Thyroid gland (tissue), 4 donors: ENCODE measurements around the gene METAP2.

Experiments used
- POLR2A ChIP-seq, 2 donors: fragments of 450-650 bp; IDR thresholded peaks; one replicate each; pipeline ENCODE4 v1.6.1; 2017; ENCODE audit warnings: antibody characterized with exemption in 2 of 2, mild to moderate bottlenecking in 2 of 2, moderate library complexity in 1 of 2
- TF ChIP-seq, protein P1 (sequence below), 6 experiments: fragments of 200-600 bp in 3 of 6; fragments of 450-650 bp in 3 of 6; sonication (generic) in 3 of 6; IDR thresholded peaks; one replicate each; pipeline ENCODE4 v1.5.1; 2016 to 2019; ENCODE audit warnings: antibody characterized with exemption in 6 of 6, mild to moderate bottlenecking in 2 of 6, inconsistent platforms in 1 of 6, moderate library complexity in 1 of 6

DNA sequence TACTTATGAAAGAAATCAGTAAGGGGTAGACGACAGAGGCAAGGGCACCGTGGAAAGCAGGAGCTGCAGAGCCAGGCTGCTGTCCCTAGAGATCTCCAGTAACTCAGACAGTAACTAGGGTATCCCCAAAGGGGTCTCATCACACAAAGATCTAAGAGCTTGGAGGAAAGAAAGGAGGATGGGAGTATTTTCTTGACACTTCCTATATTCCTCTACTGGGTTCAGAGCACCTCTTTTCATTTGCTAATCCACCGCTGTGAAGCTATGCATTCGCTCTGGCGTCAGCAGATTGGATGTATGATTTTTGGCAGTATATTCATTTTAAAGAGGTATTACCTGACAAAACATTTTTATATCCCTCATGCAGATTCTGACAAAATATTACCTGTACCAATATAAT, 64.7 kb downstream of the METAP2 start:
- TF ChIP-seq, protein P1, sequence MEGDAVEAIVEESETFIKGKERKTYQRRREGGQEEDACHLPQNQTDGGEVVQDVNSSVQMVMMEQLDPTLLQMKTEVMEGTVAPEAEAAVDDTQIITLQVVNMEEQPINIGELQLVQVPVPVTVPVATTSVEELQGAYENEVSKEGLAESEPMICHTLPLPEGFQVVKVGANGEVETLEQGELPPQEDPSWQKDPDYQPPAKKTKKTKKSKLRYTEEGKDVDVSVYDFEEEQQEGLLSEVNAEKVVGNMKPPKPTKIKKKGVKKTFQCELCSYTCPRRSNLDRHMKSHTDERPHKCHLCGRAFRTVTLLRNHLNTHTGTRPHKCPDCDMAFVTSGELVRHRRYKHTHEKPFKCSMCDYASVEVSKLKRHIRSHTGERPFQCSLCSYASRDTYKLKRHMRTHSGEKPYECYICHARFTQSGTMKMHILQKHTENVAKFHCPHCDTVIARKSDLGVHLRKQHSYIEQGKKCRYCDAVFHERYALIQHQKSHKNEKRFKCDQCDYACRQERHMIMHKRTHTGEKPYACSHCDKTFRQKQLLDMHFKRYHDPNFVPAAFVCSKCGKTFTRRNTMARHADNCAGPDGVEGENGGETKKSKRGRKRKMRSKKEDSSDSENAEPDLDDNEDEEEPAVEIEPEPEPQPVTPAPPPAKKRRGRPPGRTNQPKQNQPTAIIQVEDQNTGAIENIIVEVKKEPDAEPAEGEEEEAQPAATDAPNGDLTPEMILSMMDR (IDR thresholded peaks at IDR 0.05), result no peak
- TF ChIP-seq POLR2A (IDR thresholded peaks at IDR 0.05), result no peak
